IMR-90 (cell line): ENCODE results near the gene TMEM209. TPM values are rescaled to one million over a fixed set of nuclear protein-coding genes. Genes with fewer than 3 reads are reported as not detected.

Experiments
- ATAC-seq: fragments of 200-7000 bp; cut with Tn5 transposase; 2 replicates; pipeline ENCODE4 v1.9.1; 2020; ENCODE audit warnings: low read depth, mild to moderate bottlenecking, moderate library complexity
- BruUV-seq: library from RNA; stranded (reverse); fragments of 400-500 nt; replicated peaks from 2 replicates; lab custom pipeline; 2021; lab: Mats Ljungman, UMichigan
- CTCF ChIA-PET: fragments of 300-600 bp; formaldehyde crosslinking; extraction: SDS; loops from one replicate; lab custom pipeline; 2021; ENCODE audit warnings: antibody characterized with exemption; lab: Yijun Ruan, JAX
- POLR2A ChIA-PET: fragments of 300-600 bp; sonication (Branson Sonifier 250); formaldehyde crosslinking; loops from one replicate; lab custom pipeline; 2022; ENCODE audit warnings: antibody characterized with exemption; ENCODE audit not compliant: unreplicated experiment; lab: Charles Lee
- DNase-seq: peaks from one replicate; pipeline ENCODE4 v3.0.0; 2013
- H2AFZ ChIP-seq: replicated peaks from 2 replicates; pipeline ENCODE3; 2013; ENCODE audit warnings: low read length, mild to moderate bottlenecking; ENCODE audit not compliant: poor library complexity
- H2AK5ac ChIP-seq: 2 replicates; pipeline ENCODE4 v1.6.1; 2013; ENCODE audit warnings: low read depth, low read length, inconsistent platforms
- H2AK9ac ChIP-seq: replicated peaks from 2 replicates; pipeline ENCODE3; 2013; ENCODE audit warnings: mild to moderate bottlenecking, low read depth, low read length, moderate library complexity; ENCODE audit not compliant: poor library complexity
- H2BK120ac ChIP-seq: 2 replicates; pipeline ENCODE4 v1.6.1; 2013; ENCODE audit warnings: low read depth, low read length, inconsistent platforms
- H2BK15ac ChIP-seq: 3 replicates; pipeline ENCODE4 v1.6.1; 2013; ENCODE audit warnings: low read depth, low read length, inconsistent platforms
- H2BK20ac ChIP-seq: 2 replicates; pipeline ENCODE4 v1.6.1; 2013; ENCODE audit warnings: low read depth, mild to moderate bottlenecking, inconsistent platforms, low read length, moderate library complexity
- H2BK5ac ChIP-seq: 2 replicates; pipeline ENCODE4 v1.6.1; 2013; ENCODE audit warnings: mild to moderate bottlenecking, low read depth, low read length, inconsistent platforms; ENCODE audit not compliant: poor library complexity, severe bottlenecking
- H3K14ac ChIP-seq: replicated peaks from 2 replicates; pipeline ENCODE4 v1.6.1; 2013; ENCODE audit warnings: low read depth, low read length, inconsistent platforms
- H3K18ac ChIP-seq: 2 replicates; pipeline ENCODE4 v1.6.1; 2013; ENCODE audit warnings: low read depth, low read length, control low read depth
- H3K23ac ChIP-seq: 2 replicates; pipeline ENCODE4 v1.6.1; 2013; ENCODE audit warnings: low read depth, low read length, inconsistent platforms
- H3K27ac ChIP-seq: 2 replicates; pipeline ENCODE4 v1.5.1; 2013; ENCODE audit warnings: mild to moderate bottlenecking, control low read depth, low read length; ENCODE audit not compliant: insufficient read depth
- H3K27me3 ChIP-seq: 2 replicates; pipeline ENCODE4 v1.6.1; 2013; ENCODE audit warnings: low read length; ENCODE audit not compliant: control insufficient read depth, insufficient read depth
- H3K36me3 ChIP-seq: 2 replicates; pipeline ENCODE4 v1.6.1; 2013; ENCODE audit warnings: low read length, mixed read lengths; ENCODE audit not compliant: control insufficient read depth, insufficient read depth
- H3K4ac ChIP-seq: 2 replicates; pipeline ENCODE4 v1.6.1; 2013; ENCODE audit warnings: low read depth, low read length, inconsistent platforms
- H3K4me1 ChIP-seq: 2 replicates; pipeline ENCODE4 v1.6.1; 2013; ENCODE audit warnings: low read length, mixed read lengths; ENCODE audit not compliant: control insufficient read depth, insufficient read depth
- H3K4me2 ChIP-seq: 2 replicates; pipeline ENCODE4 v1.6.1; 2013; ENCODE audit warnings: low read depth, mild to moderate bottlenecking, control low read depth, low read length, moderate library complexity
- H3K4me3 ChIP-seq: 2 replicates; pipeline ENCODE4 v1.5.1; 2013; ENCODE audit warnings: low read depth, mild to moderate bottlenecking, control low read depth, low read length, moderate library complexity; ENCODE audit not compliant: insufficient read depth
- H3K56ac ChIP-seq: 2 replicates; pipeline ENCODE4 v1.6.1; 2013; ENCODE audit warnings: low read length, inconsistent platforms; ENCODE audit not compliant: insufficient read depth; ENCODE audit errors: extremely low read depth
- H3K79me1 ChIP-seq, 2 experiments: 2 replicates each; pipeline ENCODE4 v1.6.1; 2013; ENCODE audit warnings: low read length in 2 of 2, inconsistent platforms in 1 of 2, low read depth in 1 of 2
- H3K9ac ChIP-seq: 2 replicates; pipeline ENCODE4 v1.6.1; 2013; ENCODE audit warnings: low read depth, low read length, control low read depth
- H3K9me1 ChIP-seq: 2 replicates; pipeline ENCODE4 v1.6.1; 2013; ENCODE audit warnings: low read length, inconsistent platforms; ENCODE audit not compliant: insufficient read depth
- H3K9me3 ChIP-seq: 2 replicates; pipeline ENCODE4 v1.6.1; 2013; ENCODE audit warnings: low read length; ENCODE audit not compliant: control insufficient read depth, insufficient read depth
- H4K20me1 ChIP-seq: 2 replicates; pipeline ENCODE4 v1.6.1; 2013; ENCODE audit warnings: low read length, inconsistent platforms; ENCODE audit not compliant: insufficient read depth
- H4K5ac ChIP-seq: 2 replicates; pipeline ENCODE4 v1.6.1; 2013; ENCODE audit warnings: mild to moderate bottlenecking, low read depth, low read length, control low read depth
- H4K8ac ChIP-seq, 2 experiments: 2 replicates each; pipeline ENCODE4 v1.6.1; 2013; ENCODE audit warnings: low read depth in 2 of 2, low read length in 2 of 2, control low read depth in 1 of 2, inconsistent platforms in 1 of 2
- H4K91ac ChIP-seq: 2 replicates; pipeline ENCODE4 v1.6.1; 2013; ENCODE audit warnings: low read depth, low read length, inconsistent platforms; ENCODE audit not compliant: insufficient read depth
- MAFK ChIP-seq: IDR thresholded peaks from 2 replicates; pipeline ENCODE4 v1.6.1; 2012; ENCODE audit warnings: low read depth, low read length, improper control_type of control experiment
- MAZ ChIP-seq: IDR thresholded peaks from 2 replicates; pipeline ENCODE4 v1.6.1; 2012; ENCODE audit warnings: low read depth, mild to moderate bottlenecking, low read length, improper control_type of control experiment, moderate library complexity, borderline replicate concordance
- MXI1 ChIP-seq: IDR thresholded peaks from 2 replicates; pipeline ENCODE4 v1.6.1; 2012; ENCODE audit warnings: low read depth, mild to moderate bottlenecking, low read length, moderate library complexity, borderline replicate concordance
- NFE2L2 ChIP-seq: fragments of 150-350 bp; IDR thresholded peaks from 2 replicates; pipeline ENCODE4 v1.6.1; 2016; ENCODE audit warnings: low read depth, mild to moderate bottlenecking, low read length
- RAD21 ChIP-seq: IDR thresholded peaks from 2 replicates; pipeline ENCODE4 v1.6.1; 2012; ENCODE audit warnings: low read length, improper control_type of control experiment
- WGBS, 2 experiments: methylation state at CpG; one replicate each; pipeline versions ENCODE4 v1.1.5 to v1.1.7; 2013; ENCODE audit warnings: missing lambda C conversion rate in 2 of 2; ENCODE audit not compliant: insufficient read length in 1 of 2; ENCODE audit errors: extremely low coverage in 2 of 2; 5-methylcytosine and 5-hydroxymethylcytosine counted together
- dilution Hi-C: fragments of 300-500 bp; cut with HindIII; formaldehyde crosslinking; loops from one replicate; pipeline ENCODE4 v1.14.3; 2018; ENCODE audit warnings: low sequenced_read_pairs; ENCODE audit not compliant: unreplicated experiment
- in situ Hi-C: fragments of 300-500 bp; cut with MboI; formaldehyde crosslinking; loops from 3 replicates; pipeline ENCODE4 v1.14.3; 2019; ENCODE audit warnings: low sequenced_read_pairs, inconsistent platforms, mixed read lengths
- intact Hi-C: fragments of 100-400 bp; cut with micrococcal nuclease; formaldehyde crosslinking; loops from 2 replicates; pipeline ENCODE4 v1.10.0; 2022
- polyA plus RNA-seq, 3 experiments: library from polyadenylated mRNA; depleted of rRNA; stranded (reverse); fragments of >200 nt; gene quantifications; 2 replicates each; pipeline ENCODE4 v1.2.3, GENCODE V29; 2012; ENCODE audit warnings: low replicate concordance in 1 of 3
- total RNA-seq: library from RNA; depleted of rRNA; stranded (reverse); fragments of >200 nt; gene quantifications from 2 replicates; pipeline ENCODE4 v1.2.3, GENCODE V29; 2012
- TF ChIP-seq, protein P1 (sequence below): conservative IDR thresholded peaks from 2 replicates; pipeline ENCODE4 v1.5.1; 2012; ENCODE audit warnings: mild to moderate bottlenecking, low read depth, low read length, improper control_type of control experiment

Gene TMEM209
- total and polyA plus RNA-seq, 2 of the 4 experiments (the other 2 are of a cell fraction): 8.0 to 11.3 TPM

DNA sequence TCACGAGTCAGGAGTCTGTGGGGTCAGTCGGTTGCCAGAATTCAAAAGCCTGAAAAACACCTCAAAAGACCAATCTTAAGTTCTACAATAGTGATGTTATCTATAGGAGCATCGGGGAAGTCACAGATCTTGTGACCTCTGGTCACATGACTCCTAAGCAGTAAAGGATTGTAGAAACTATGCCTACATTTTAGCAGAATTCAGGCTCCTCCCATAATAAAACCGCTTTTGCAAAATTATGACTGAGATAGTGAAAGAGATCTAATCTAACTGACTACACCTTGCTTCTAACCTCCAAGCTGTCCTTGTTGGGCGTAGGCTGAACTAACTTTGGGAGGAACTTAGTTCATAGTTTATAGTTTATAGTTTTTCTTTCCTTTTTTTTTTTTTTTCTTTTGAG, 19.0 kb upstream of the TMEM209 start:
- Histone ChIP-seq H3K36me3 (no peaks in the 10 kb centered on the region), H3K56ac (no peak overlapping the region), H3K9ac (no peak overlapping the region), H3K4me1 (no peaks in the 10 kb centered on the region; the same call in 1 of the 2 replicates), H4K5ac (no peak overlapping the region), H4K20me1 (no peaks in the 10 kb centered on the region), H2AFZ (no peak overlapping the region), H3K27ac (no peak overlapping the region), H3K23ac (no peak overlapping the region), H2BK120ac (no peak overlapping the region), H3K14ac (no peak overlapping the region), H3K9me3 (no peaks in the 10 kb centered on the region), H2BK15ac (no peak overlapping the region), H2AK9ac (no peak overlapping the region), H3K27me3 (peaks cover 2% of the 10 kb centered on the region; the same call in 1 of the 2 replicates), H3K4ac (no peak overlapping the region), H2BK5ac (no peak overlapping the region), H3K9me1 (no peaks in the 10 kb centered on the region), H3K18ac (no peak overlapping the region), H3K4me2 (no peak overlapping the region), H3K4me3 (no peak overlapping the region), H2AK5ac (no peak overlapping the region), H4K91ac (no peak overlapping the region), H2BK20ac (no peak overlapping the region), H3K79me1 (no peaks in the 10 kb centered on the region), H4K8ac (no peak overlapping the region)
- ATAC-seq (no peak), DNase-seq (no peak)
- no CpG with 5 or more reads among the region's 5 CpGs for WGBS, 2 experiments
- dilution Hi-C loops (no loop called here), intact Hi-C loops (no loop called here), in situ Hi-C loops (no loop called here)
- ChIA-PET CTCF (interaction anchor here (0.7 kb wide), 1 partner anchor 13 kb away, joined by 3 read pairs; no protein-coding TSS in a partner anchor), POLR2A (no interaction called here)
- BruUV-seq: no TSS peak
- TF ChIP-seq RAD21 (no peak), NFE2L2 (no peak), MAZ (no peak), MAFK (no peak), MXI1 (no peak)
- TF ChIP-seq, protein P1, sequence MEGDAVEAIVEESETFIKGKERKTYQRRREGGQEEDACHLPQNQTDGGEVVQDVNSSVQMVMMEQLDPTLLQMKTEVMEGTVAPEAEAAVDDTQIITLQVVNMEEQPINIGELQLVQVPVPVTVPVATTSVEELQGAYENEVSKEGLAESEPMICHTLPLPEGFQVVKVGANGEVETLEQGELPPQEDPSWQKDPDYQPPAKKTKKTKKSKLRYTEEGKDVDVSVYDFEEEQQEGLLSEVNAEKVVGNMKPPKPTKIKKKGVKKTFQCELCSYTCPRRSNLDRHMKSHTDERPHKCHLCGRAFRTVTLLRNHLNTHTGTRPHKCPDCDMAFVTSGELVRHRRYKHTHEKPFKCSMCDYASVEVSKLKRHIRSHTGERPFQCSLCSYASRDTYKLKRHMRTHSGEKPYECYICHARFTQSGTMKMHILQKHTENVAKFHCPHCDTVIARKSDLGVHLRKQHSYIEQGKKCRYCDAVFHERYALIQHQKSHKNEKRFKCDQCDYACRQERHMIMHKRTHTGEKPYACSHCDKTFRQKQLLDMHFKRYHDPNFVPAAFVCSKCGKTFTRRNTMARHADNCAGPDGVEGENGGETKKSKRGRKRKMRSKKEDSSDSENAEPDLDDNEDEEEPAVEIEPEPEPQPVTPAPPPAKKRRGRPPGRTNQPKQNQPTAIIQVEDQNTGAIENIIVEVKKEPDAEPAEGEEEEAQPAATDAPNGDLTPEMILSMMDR: no peak
